H1 (cell line): ENCODE data around the gene SGCB. TPM values are rescaled to one million over a fixed set of nuclear protein-coding genes. Genes with fewer than 3 reads are reported as not detected.

Source experiments
- CTCF ChIA-PET: fragments of 300-600 bp; sonication (Branson Sonifier 250); formaldehyde crosslinking; loops from one replicate; lab custom pipeline; 2021; ENCODE audit not compliant: partially characterized antibody; lab: Charles Lee
- POLR2A ChIA-PET: fragments of 300-600 bp; sonication (Branson Sonifier 250); formaldehyde crosslinking; loops from one replicate; lab custom pipeline; 2021; ENCODE audit warnings: inconsistent platforms; ENCODE audit not compliant: partially characterized antibody; lab: Charles Lee
- DNase-seq, 2 experiments: peaks; one replicate each; pipeline versions ENCODE4 v3.0.0 to v3.0.0-alpha.2; 2010 to 2022; ENCODE audit warnings: low spot score in 2 of 2, low read depth in 1 of 2, mixed read lengths in 1 of 2
- FAIRE-seq: peaks from 2 replicates; lab custom pipeline; 2011; peaks lifted over from hg19 to GRCh38; lab: Jason Lieb, UNC
- H2AFZ ChIP-seq: 2 replicates; pipeline ENCODE4 v1.8.1; 2012; ENCODE audit warnings: low read length, inconsistent platforms
- H2AK5ac ChIP-seq: 2 replicates; pipeline ENCODE4 v1.6.1; 2013; ENCODE audit warnings: low read depth, low read length
- H2BK120ac ChIP-seq: replicated peaks from 2 replicates; pipeline ENCODE3; 2013; ENCODE audit warnings: low read depth, low read length, inconsistent platforms
- H2BK12ac ChIP-seq: 2 replicates; pipeline ENCODE4 v1.6.1; 2013; ENCODE audit warnings: low read depth, low read length
- H2BK15ac ChIP-seq: 2 replicates; pipeline ENCODE4 v1.6.1; 2013; ENCODE audit warnings: low read length
- H2BK20ac ChIP-seq: 2 replicates; pipeline ENCODE4 v1.6.1; 2013; ENCODE audit warnings: low read length
- H2BK5ac ChIP-seq: 2 replicates; pipeline ENCODE4 v1.6.1; 2013; ENCODE audit warnings: low read depth, low read length
- H3K14ac ChIP-seq: 2 replicates; pipeline ENCODE4 v1.6.1; 2013; ENCODE audit warnings: inconsistent platforms; ENCODE audit not compliant: insufficient read length
- H3K18ac ChIP-seq: 2 replicates; pipeline ENCODE4 v1.6.1; 2013; ENCODE audit warnings: low read length; ENCODE audit errors: extremely low read depth
- H3K23ac ChIP-seq: 2 replicates; pipeline ENCODE4 v1.6.1; 2013; ENCODE audit warnings: inconsistent platforms; ENCODE audit not compliant: insufficient read length
- H3K23me2 ChIP-seq: 2 replicates; pipeline ENCODE4 v1.6.1; 2013; ENCODE audit warnings: low read depth, low read length
- H3K27ac ChIP-seq: 2 replicates; pipeline ENCODE4 v1.6.1; 2011; ENCODE audit warnings: low read depth, low read length, inconsistent platforms
- H3K27me3 ChIP-seq, 4 experiments: replicated peaks in 1 of 4; 1 replicate in 1 of 4; 2 replicates in 3 of 4; pipeline versions ENCODE4 v1.6.1 to v1.8.1; 2011 to 2013; ENCODE audit warnings: low read length in 3 of 4, mild to moderate bottlenecking in 3 of 4, inconsistent platforms in 2 of 4, mixed read lengths in 2 of 4, moderate library complexity in 1 of 4; ENCODE audit not compliant: control insufficient read depth in 3 of 4, insufficient read depth in 3 of 4; ENCODE audit errors: extremely low read depth in 1 of 4
- H3K36me3 ChIP-seq, 4 experiments: 2 replicates each; pipeline versions ENCODE4 v1.6.1 to v1.8.1; 2011 to 2013; ENCODE audit warnings: mild to moderate bottlenecking in 4 of 4, low read length in 3 of 4, moderate library complexity in 2 of 4, control low read depth in 1 of 4, inconsistent platforms in 1 of 4; ENCODE audit not compliant: insufficient read depth in 4 of 4, control insufficient read depth in 2 of 4
- H3K4ac ChIP-seq: replicated peaks from 2 replicates; pipeline ENCODE3; 2013; ENCODE audit warnings: low read length, low read depth, mixed read lengths, inconsistent platforms; ENCODE audit not compliant: insufficient read length
- H3K4me1 ChIP-seq, 4 experiments: replicated peaks in 1 of 4; 1 replicate in 1 of 4; 2 replicates in 3 of 4; pipeline versions ENCODE4 v1.6.1 to v1.8.1; 2011 to 2013; ENCODE audit warnings: low read length in 3 of 4, inconsistent platforms in 2 of 4, mixed read lengths in 1 of 4; ENCODE audit not compliant: insufficient read depth in 4 of 4, control insufficient read depth in 3 of 4
- H3K4me2 ChIP-seq, 2 experiments: 2 replicates each; pipeline versions ENCODE4 v1.6.1 to v1.8.1; 2011 to 2013; ENCODE audit warnings: low read depth in 2 of 2, low read length in 2 of 2, control low read depth in 1 of 2, inconsistent platforms in 1 of 2, mild to moderate bottlenecking in 1 of 2; ENCODE audit not compliant: insufficient read depth in 1 of 2
- H3K4me3 ChIP-seq, 4 experiments: fragments of 200-600, 300-600 bp in 1 of 4; sonication (generic), shearing (Covaris generic), sonication (Bioruptor Twin) in 1 of 4; 2 replicates each; pipeline versions ENCODE4 v1.5.1 to v1.8.1; 2011 to 2016; ENCODE audit warnings: low read length in 4 of 4, low read depth in 3 of 4, control low read depth in 2 of 4, inconsistent platforms in 2 of 4, mild to moderate bottlenecking in 2 of 4, mixed read lengths in 1 of 4, moderate library complexity in 1 of 4; ENCODE audit not compliant: insufficient read depth in 2 of 4; ENCODE audit errors: extremely low read depth in 1 of 4
- H3K56ac ChIP-seq: replicated peaks from 2 replicates; pipeline ENCODE3; 2013; ENCODE audit warnings: low read depth, mild to moderate bottlenecking, mixed read lengths, low read length, inconsistent platforms; ENCODE audit not compliant: insufficient read length
- H3K79me1 ChIP-seq: 2 replicates; pipeline ENCODE4 v1.6.1; 2013; ENCODE audit warnings: low read depth, low read length, control low read depth
- H3K79me2 ChIP-seq, 2 experiments: 2 replicates each; pipeline versions ENCODE4 v1.6.1 to v1.8.1; 2012 to 2013; ENCODE audit warnings: low read length in 2 of 2, mild to moderate bottlenecking in 2 of 2, inconsistent platforms in 1 of 2; ENCODE audit not compliant: insufficient read depth in 2 of 2, control insufficient read depth in 1 of 2
- H3K9ac ChIP-seq, 4 experiments: replicated peaks in 1 of 4; 1 replicate in 1 of 4; 2 replicates in 3 of 4; pipeline versions ENCODE4 v1.6.1 to v1.8.1; 2011 to 2013; ENCODE audit warnings: low read depth in 3 of 4, low read length in 3 of 4, control low read depth in 2 of 4, mild to moderate bottlenecking in 2 of 4, moderate library complexity in 2 of 4, inconsistent platforms in 1 of 4; ENCODE audit errors: extremely low read depth in 1 of 4
- H3K9me3 ChIP-seq, 2 experiments: 2 replicates each; pipeline versions ENCODE4 v1.6.1 to v1.8.1; 2012 to 2013; ENCODE audit warnings: mild to moderate bottlenecking in 2 of 2, moderate library complexity in 2 of 2, control low read depth in 1 of 2, inconsistent platforms in 1 of 2, low read depth in 1 of 2, low read length in 1 of 2, mixed read lengths in 1 of 2; ENCODE audit not compliant: insufficient read depth in 2 of 2
- H4K20me1 ChIP-seq, 2 experiments: replicated peaks in 1 of 2; 2 replicates each; pipeline versions ENCODE3 to v1.8.1; 2011 to 2013; ENCODE audit warnings: inconsistent platforms in 2 of 2, low read length in 2 of 2, mild to moderate bottlenecking in 1 of 2; ENCODE audit not compliant: insufficient read depth in 2 of 2, control insufficient read depth in 1 of 2
- H4K5ac ChIP-seq: 2 replicates; pipeline ENCODE4 v1.6.1; 2013; ENCODE audit warnings: low read length, low read depth, mixed read lengths, inconsistent platforms; ENCODE audit not compliant: insufficient read length
- H4K8ac ChIP-seq: 2 replicates; pipeline ENCODE4 v1.8.0; 2013; ENCODE audit warnings: mild to moderate bottlenecking, moderate library complexity, low read length, inconsistent platforms; ENCODE audit not compliant: insufficient read depth; ENCODE audit errors: extremely low read depth
- H4K91ac ChIP-seq: replicated peaks from 2 replicates; pipeline ENCODE3; 2013; ENCODE audit warnings: low read length, mixed read lengths, inconsistent platforms; ENCODE audit not compliant: insufficient read length
- BCL11A ChIP-seq, 2 experiments: IDR thresholded peaks; one replicate each; pipeline ENCODE4 v1.6.1; 2011; ENCODE audit warnings: low read depth in 2 of 2, low read length in 2 of 2, mild to moderate bottlenecking in 2 of 2
- POU5F1 ChIP-seq: IDR thresholded peaks from 2 replicates; pipeline ENCODE4 v1.6.1; 2011; ENCODE audit warnings: low read depth, mild to moderate bottlenecking, low read length, moderate library complexity
- RFX5 ChIP-seq: IDR thresholded peaks from 2 replicates; pipeline ENCODE4 v1.6.1; 2011; ENCODE audit warnings: low read depth, low read length, improper control_type of control experiment, borderline replicate concordance
- RNF2 ChIP-seq: fragments of 200-900, 300-1000 bp; sonication (generic); IDR thresholded peaks from 2 replicates; pipeline ENCODE4 v1.7.1; 2016; ENCODE audit warnings: borderline replicate concordance, low read depth, mild to moderate bottlenecking, antibody characterized with exemption, low read length; ENCODE audit not compliant: poor library complexity, severe bottlenecking; ENCODE audit errors: missing control alignments
- SUZ12 ChIP-seq: fragments of 200-600 bp; sonication (generic); IDR thresholded peaks from 2 replicates; pipeline ENCODE4 v1.6.1; 2012; ENCODE audit warnings: mild to moderate bottlenecking, inconsistent platforms, low read length, moderate library complexity, mixed read lengths
- TCF12 ChIP-seq: IDR thresholded peaks from 2 replicates; pipeline ENCODE4 v1.6.1; 2011; ENCODE audit warnings: low read depth, mild to moderate bottlenecking, low read length
- polyA plus RNA-seq, 7 experiments: library from polyadenylated mRNA; depleted of rRNA in 3 of 7; stranded (reverse) in 5 of 7; unstranded in 2 of 7; fragments of >200 nt in 5 of 7; fragments of 200-250 nt in 2 of 7; gene quantifications; 1 replicate in 5 of 7; 2 replicates in 1 of 7; 4 replicates in 1 of 7; pipeline versions ENCODE4 v1.2.1 to v1.2.3, GENCODE V29; 2011 to 2013; ENCODE audit warnings: missing spikeins in 2 of 7, mixed read lengths in 2 of 7
- total RNA-seq: library from RNA; stranded (reverse); fragmentation: NEBNext Ultra II Directional; extraction: Animal tissue kit (Norgen Biotek cat#: 25700); gene quantifications from 2 replicates; pipeline ENCODE4 v1.2.1, GENCODE V29; 2021

The SGCB gene
- total and polyA plus RNA-seq, 2 of the 8 experiments (the other 6 are each of a cell fraction or from before 2014, with no cell fraction given), result 6.8 to 32.2 TPM

DNA sequence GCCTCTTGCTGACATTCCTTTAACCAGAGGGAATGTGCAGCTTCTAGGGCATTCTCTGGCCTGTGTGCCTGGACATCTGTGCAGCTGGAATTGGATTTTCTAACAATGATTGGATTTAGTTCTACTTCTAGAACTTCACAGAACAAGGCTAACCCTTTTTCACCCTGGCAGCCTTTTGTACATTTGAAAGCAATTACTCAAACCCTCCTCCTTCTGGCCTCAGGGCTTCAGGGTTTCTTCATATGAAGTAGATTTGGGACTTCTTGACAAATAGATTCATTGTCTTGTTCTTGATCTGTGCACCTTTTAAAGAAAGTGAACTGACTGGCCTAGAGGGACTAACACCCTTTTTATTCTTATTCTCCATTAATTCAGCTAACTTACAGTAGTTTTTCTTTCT, 43.1 kb upstream of the SGCB start:
- Histone ChIP-seq H3K79me1 (no peaks in the 10 kb centered on the region), H3K4me1 (no peaks in the 10 kb centered on the region; a peak in 1 of 7 replicates), H2BK15ac (no peak overlapping the region), H3K23me2 (peaks cover 8% of the 10 kb centered on the region; the same call in 1 of the 2 replicates), H3K4me3 (no peak overlapping the region), H4K8ac (no peak overlapping the region), H2BK120ac (no peak overlapping the region), H2AK5ac (no peak overlapping the region), H2BK20ac (no peak overlapping the region), H3K9ac (no peak overlapping the region), H3K4me2 (no peak overlapping the region), H3K79me2 (no peaks in the 10 kb centered on the region), H2BK5ac (no peak overlapping the region), H3K36me3 (no peaks in the 10 kb centered on the region), H3K4ac (no peak overlapping the region), H3K18ac (no peak overlapping the region), H3K23ac (no peak overlapping the region), H4K91ac (no peak overlapping the region), H4K5ac (no peak overlapping the region), H3K9me3 (no peaks in the 10 kb centered on the region), H3K56ac (no peak overlapping the region), H3K14ac (no peak overlapping the region), H3K27me3 (peaks cover 0 to 3% (median under 1%) of the 10 kb centered on the region in 4 experiments; a peak in 3 of 7 replicates), H2AFZ (no peak overlapping the region), H4K20me1 (no peaks in the 10 kb centered on the region), H3K27ac (no peak overlapping the region), H2BK12ac (no peak overlapping the region)
- no peak for TF ChIP-seq TCF12
- no peak for TF ChIP-seq SUZ12
- no peak for TF ChIP-seq BCL11A (IDR thresholded peaks at IDR 0.05; ENCODE audit: low read depth in 2 of 2, low read length in 2 of 2)
- no peak for TF ChIP-seq POU5F1
- TF ChIP-seq RFX5, result no peak
- no peak for TF ChIP-seq RNF2
- no peak for DNase-seq
- FAIRE-seq, result no peak
- ChIA-PET CTCF (interaction anchor here (1.4 kb wide), 1 partner anchor 13 kb away, joined by 5 read pairs; no protein-coding TSS in a partner anchor), POLR2A (no interaction called here)
